ENCODE measurements around the gene TMEM207.

The TMEM207 gene

DNA sequence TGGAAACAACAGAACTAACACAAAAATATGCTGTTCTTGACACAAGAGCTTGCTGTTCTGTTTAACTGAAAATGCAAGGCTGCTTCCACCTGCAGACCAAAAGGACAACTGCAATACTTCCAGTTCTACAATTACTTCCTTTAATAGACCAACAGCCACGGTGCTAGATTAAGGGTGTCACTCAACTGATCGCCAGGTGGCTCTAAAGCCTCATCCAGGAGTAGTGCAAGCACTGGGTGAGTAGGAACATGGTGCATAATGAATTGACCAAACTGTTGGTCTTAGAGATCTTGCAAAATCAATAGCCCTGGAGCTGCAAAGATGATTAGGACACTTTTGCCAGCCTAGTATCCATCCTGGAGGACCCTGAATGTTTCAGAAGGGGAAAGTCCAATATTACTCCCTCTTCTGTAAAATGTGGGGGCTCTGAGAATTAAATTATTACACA is 65.4 kb downstream of the TMEM207 start:
- peak in 1 of 5 donors; percentile 9 for DNase-seq

- no peak for DNase-seq
Observed at GRCh38 chr3:190382082-190382481, 67.6 kb downstream of the TMEM207 start.

DNA sequence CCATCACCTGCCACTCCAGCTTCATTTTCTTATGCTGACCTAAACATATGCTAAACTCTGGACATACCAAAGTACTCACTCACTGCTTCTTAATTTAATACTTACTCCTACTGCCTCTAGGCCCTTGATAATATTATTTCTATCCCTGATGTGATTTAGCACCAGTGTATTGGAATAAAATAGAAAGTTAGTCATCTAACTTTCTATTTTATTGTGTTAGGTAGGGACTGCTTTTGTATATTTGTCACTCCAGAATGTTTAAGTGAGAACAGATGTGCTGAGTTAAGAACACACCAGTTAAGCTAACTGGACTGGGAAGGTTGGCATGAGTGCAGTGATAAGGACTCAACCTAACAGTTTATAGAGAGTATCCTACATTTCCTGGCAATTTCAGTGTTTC is 68.3 kb downstream of the TMEM207 start:
- no peak for DNase-seq

GRCh38 chr3:190380184-190380583 is 69.5 kb downstream of the TMEM207 start:
- no peak for DNase-seq

Data from T-helper 1 cell (primary cell).